SU-DHL-6 (cell line): ENCODE results near the gene SYT7.

Experiments used
- H2AFZ ChIP-seq: fragments of 200-600 bp; sonication (generic); 2 replicates; pipeline ENCODE4 v1.6.1; 2014; ENCODE audit warnings: low read depth, mild to moderate bottlenecking, moderate library complexity, mixed read lengths, antibody characterized with exemption, low read length; ENCODE audit not compliant: severe bottlenecking
- H3F3A ChIP-seq: fragments of 200-600 bp; shearing (Covaris generic); 2 replicates; pipeline ENCODE4 v1.6.0; 2016; ENCODE audit warnings: antibody characterized with exemption, mild to moderate bottlenecking; ENCODE audit not compliant: insufficient read depth
- H3K27ac ChIP-seq: fragments of 200-600 bp; sonication (generic); 2 replicates; pipeline ENCODE4 v1.5.1; 2016; ENCODE audit warnings: low read depth, mild to moderate bottlenecking, low read length, moderate library complexity, mixed read lengths
- H3K27me3 ChIP-seq: fragments of 200-600 bp; sonication (generic), shearing (Covaris generic); 2 replicates; pipeline ENCODE4 v1.6.0; 2014; ENCODE audit warnings: mild to moderate bottlenecking, low read length
- H3K36me3 ChIP-seq: fragments of 200-600 bp; sonication (generic); 2 replicates; pipeline ENCODE4 v1.6.1; 2014; ENCODE audit warnings: mild to moderate bottlenecking, low read length, mixed read lengths
- H3K4me2 ChIP-seq: fragments of 300-600, 200-600 bp; shearing (Covaris generic), sonication (generic); 2 replicates; pipeline ENCODE4 v1.6.0; 2014; ENCODE audit warnings: low read length, low read depth, mild to moderate bottlenecking; ENCODE audit not compliant: poor library complexity, severe bottlenecking
- H3K4me3 ChIP-seq: fragments of 200-600 bp; sonication (generic); 2 replicates; pipeline ENCODE4 v1.5.1; 2014; ENCODE audit warnings: antibody characterized with exemption, low read length, mild to moderate bottlenecking, mixed read lengths; ENCODE audit not compliant: insufficient read depth, poor library complexity, severe bottlenecking
- H3K79me2 ChIP-seq: fragments of 200-600 bp; sonication (generic); 2 replicates; pipeline ENCODE4 v1.6.1; 2014; ENCODE audit warnings: mild to moderate bottlenecking, low read length, moderate library complexity; ENCODE audit not compliant: insufficient read depth
- H3K9ac ChIP-seq: fragments of 200-600 bp; sonication (generic); 2 replicates; pipeline ENCODE4 v1.7.0; 2014; ENCODE audit warnings: mild to moderate bottlenecking, low read length
- H3K9me2 ChIP-seq: fragments of 200-600 bp; sonication (generic); replicated peaks from 2 replicates; pipeline ENCODE4 v1.6.1; 2014; ENCODE audit warnings: low read length; ENCODE audit not compliant: insufficient read depth
- H3K9me3 ChIP-seq: fragments of 200-600 bp; sonication (generic); 2 replicates; pipeline ENCODE4 v1.6.1; 2014; ENCODE audit warnings: low read length, mixed read lengths; ENCODE audit not compliant: insufficient read depth
- H4K20me1 ChIP-seq: fragments of 200-600 bp; sonication (generic); 2 replicates; pipeline ENCODE4 v1.6.1; 2014; ENCODE audit warnings: low read depth, mild to moderate bottlenecking, antibody characterized with exemption, low read length, moderate library complexity, mixed read lengths
- CTCF ChIP-seq: fragments of 200-600 bp; sonication (generic); IDR thresholded peaks from one replicate; pipeline ENCODE4 v1.5.1; 2017; ENCODE audit warnings: antibody characterized with exemption, mild to moderate bottlenecking, low read length, moderate library complexity; ENCODE audit not compliant: insufficient read depth, poor library complexity, severe bottlenecking
- EZH2phosphoT487 ChIP-seq: fragments of 200-600 bp; sonication (generic), shearing (Covaris generic); conservative IDR thresholded peaks from 2 replicates; pipeline ENCODE4 v1.6.1; 2018; ENCODE audit warnings: mild to moderate bottlenecking, antibody characterized with exemption, low read length, moderate library complexity, mixed read lengths

Gene SYT7

DNA sequence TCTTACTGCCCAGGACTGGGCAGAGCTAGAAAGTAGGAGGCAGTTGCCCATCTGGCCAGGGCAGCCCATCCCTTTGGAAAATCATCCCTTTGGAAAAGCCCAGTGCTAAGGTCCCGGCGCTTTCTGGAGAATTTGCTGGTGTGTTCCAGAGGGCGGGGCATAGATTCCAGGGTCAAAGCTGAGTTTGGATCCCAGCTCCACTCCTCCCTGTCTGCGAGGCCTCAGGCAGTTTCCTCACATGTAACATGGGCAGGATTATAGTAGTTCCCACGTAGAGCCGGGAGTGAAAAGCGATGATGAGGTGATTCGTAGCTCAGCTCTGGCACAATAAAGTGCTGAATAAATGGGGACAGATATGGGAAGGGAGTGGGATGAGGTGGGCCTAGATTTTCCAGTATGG, 103.8 kb downstream of the SYT7 start:
- H3K36me3 ChIP-seq = no peaks in the 10 kb centered on the region
- H4K20me1 ChIP-seq = no peaks in the 10 kb centered on the region
- H3F3A ChIP-seq = no peaks in the 10 kb centered on the region
- no peaks in the 10 kb centered on the region for H3K9me3 ChIP-seq
- H3K4me2 ChIP-seq = no peak overlapping the region
- H3K9ac ChIP-seq = no peak overlapping the region
- H3K27ac ChIP-seq = no peak overlapping the region
- no peak overlapping the region for H2AFZ ChIP-seq
- no peaks in the 10 kb centered on the region for H3K9me2 ChIP-seq
- H3K4me3 ChIP-seq = no peak overlapping the region
- no peaks in the 10 kb centered on the region for H3K27me3 ChIP-seq
- no peaks in the 10 kb centered on the region for H3K79me2 ChIP-seq
- no peak for TF ChIP-seq EZH2phosphoT487
- no peak for TF ChIP-seq CTCF

DNA sequence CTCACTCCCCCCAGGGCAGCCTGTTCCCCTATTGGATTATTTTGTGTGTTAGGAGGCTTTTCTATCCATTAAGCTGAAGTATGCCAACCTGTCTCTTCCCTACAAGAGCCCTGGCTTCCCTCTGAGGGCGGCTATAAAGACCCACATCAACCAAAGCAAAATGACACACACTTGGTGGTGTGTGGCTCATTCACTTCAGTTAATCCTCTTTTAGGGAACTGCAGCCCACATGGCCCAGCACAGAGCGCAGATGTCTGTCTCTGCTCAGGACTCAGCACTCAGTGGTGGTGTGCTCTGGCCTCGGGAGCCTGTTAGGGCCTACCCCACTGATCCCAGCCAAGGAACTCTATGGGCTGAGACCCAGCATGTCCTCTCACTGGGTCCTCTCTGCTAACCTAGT, 104.5 kb downstream of the SYT7 start:
- TF ChIP-seq EZH2phosphoT487 (no peak), CTCF (no peak)
- Histone ChIP-seq H3K9me3 (no peaks in the 10 kb centered on the region), H3K27me3 (no peaks in the 10 kb centered on the region), H3F3A (no peaks in the 10 kb centered on the region), H4K20me1 (no peaks in the 10 kb centered on the region), H3K4me3 (no peak overlapping the region), H3K9me2 (no peaks in the 10 kb centered on the region), H3K79me2 (no peaks in the 10 kb centered on the region), H2AFZ (no peak overlapping the region), H3K9ac (no peak overlapping the region), H3K27ac (no peak overlapping the region), H3K4me2 (no peak overlapping the region), H3K36me3 (no peaks in the 10 kb centered on the region)

GRCh38 chr11:61475433-61475832, 105.4 kb downstream of the SYT7 start:
- no peaks in the 10 kb centered on the region for H4K20me1 ChIP-seq
- H3K36me3 ChIP-seq = no peaks in the 10 kb centered on the region
- H3K4me3 ChIP-seq = no peak overlapping the region
- no peak overlapping the region for H3K9ac ChIP-seq
- no peak overlapping the region for H2AFZ ChIP-seq
- H3F3A ChIP-seq = no peaks in the 10 kb centered on the region
- no peak overlapping the region for H3K4me2 ChIP-seq
- no peaks in the 10 kb centered on the region for H3K9me2 ChIP-seq
- H3K9me3 ChIP-seq = no peaks in the 10 kb centered on the region
- no peak for TF ChIP-seq EZH2phosphoT487
- no peak for TF ChIP-seq CTCF
- no peaks in the 10 kb centered on the region for H3K79me2 ChIP-seq
- H3K27ac ChIP-seq = no peak overlapping the region
- H3K27me3 ChIP-seq = no peaks in the 10 kb centered on the region

GRCh38 chr11:61474013-61474643, 106.7 kb downstream of the SYT7 start:
- H3K27ac ChIP-seq = no peak overlapping the region
- no peak overlapping the region for H3K4me2 ChIP-seq
- H2AFZ ChIP-seq = no peak overlapping the region
- no peak overlapping the region for H3K9ac ChIP-seq
- no peaks in the 10 kb centered on the region for H3K36me3 ChIP-seq
- no peaks in the 10 kb centered on the region for H3K9me3 ChIP-seq
- no peaks in the 10 kb centered on the region for H3K79me2 ChIP-seq
- no peak overlapping the region for H3K4me3 ChIP-seq
- no peaks in the 10 kb centered on the region for H3K27me3 ChIP-seq
- H3K9me2 ChIP-seq = no peaks in the 10 kb centered on the region
- no peaks in the 10 kb centered on the region for H3F3A ChIP-seq
- TF ChIP-seq CTCF = no peak
- TF ChIP-seq EZH2phosphoT487 = no peak
- H4K20me1 ChIP-seq = no peaks in the 10 kb centered on the region
